GM12891 (cell line): ENCODE results near the gene DRD5.

ENCODE experiments used
- PAX5 ChIP-seq: IDR thresholded peaks from 2 replicates; pipeline ENCODE4 v1.6.1; 2011; ENCODE audit warnings: low read length, moderate library complexity, mild to moderate bottlenecking; ENCODE audit not compliant: insufficient read depth, severe bottlenecking
- POLR2A ChIP-seq: IDR thresholded peaks from 2 replicates; pipeline ENCODE4 v1.6.1; 2011; ENCODE audit warnings: low read depth, low read length, control low read depth
- POLR2AphosphoS5 ChIP-seq: IDR thresholded peaks from 2 replicates; pipeline ENCODE4 v1.6.1; 2011; ENCODE audit warnings: low read depth, low read length, control low read depth
- TAF1 ChIP-seq: IDR thresholded peaks from 2 replicates; pipeline ENCODE4 v1.6.1; 2011; ENCODE audit warnings: low read depth, low read length, control low read depth

DNA sequence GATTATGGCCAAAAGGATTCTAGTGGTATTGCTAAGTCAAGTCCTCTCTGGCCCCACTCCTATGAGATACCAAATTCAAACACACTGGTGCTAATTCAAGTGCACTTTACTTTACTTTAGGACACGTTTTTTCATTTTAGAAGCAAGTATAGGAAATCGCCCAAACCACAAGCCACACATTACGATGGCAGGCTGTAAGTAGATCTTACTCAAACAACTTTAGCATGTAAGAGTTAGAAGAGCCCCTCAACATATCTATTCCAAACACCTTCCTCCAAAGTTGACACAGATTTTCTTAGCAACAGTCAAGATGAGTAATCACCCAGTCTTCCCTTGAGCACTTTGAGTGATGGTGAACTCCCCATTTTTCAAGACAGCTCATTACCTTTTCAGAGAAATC lies 43.6 kb downstream of the DRD5 start:
- no peak for TF ChIP-seq POLR2A
- no peak for TF ChIP-seq POLR2AphosphoS5
- TF ChIP-seq TAF1: no peak
- TF ChIP-seq PAX5: no peak
